Eye (tissue), 1 donor: ENCODE measurements around the gene LRRC7.
"Not testable (repeated sequence)": the region's sequence is repeated elsewhere in the genome, so short reads cannot be mapped to it uniquely, and the experiment has no call there.

Experiments used
- DNase-seq: peaks from one replicate; pipeline ENCODE4 v3.0.0-alpha.2; 2015

The LRRC7 gene

GRCh38 chr1:69702085-69702484, 134.4 kb downstream of the LRRC7 start:
- no peak for DNase-seq

- DNase-seq = no peak
These were observed 138.8 kb downstream of the LRRC7 start for GRCh38 chr1:69706473-69706872.

GRCh38 chr1:69707103-69707502, 139.4 kb downstream of the LRRC7 start:
- no peak for DNase-seq

GRCh38 chr1:69710484-69711189, 142.9 kb downstream of the LRRC7 start:
- no peak for DNase-seq

- DNase-seq = no peak
These were observed 143.6 kb downstream of the LRRC7 start for GRCh38 chr1:69711190-69711930.

GRCh38 chr1:69717834-69718233, 150.1 kb downstream of the LRRC7 start:
- not testable (repeated sequence) for DNase-seq

- no peak for DNase-seq
These were observed 160.5 kb downstream of the LRRC7 start for GRCh38 chr1:69728206-69728605.

GRCh38 chr1:69733061-69733460, 165.3 kb downstream of the LRRC7 start:
- no peak for DNase-seq

- DNase-seq = peak; percentile 81
These were observed 169.9 kb downstream of the LRRC7 start for GRCh38 chr1:69737527-69738185.

- DNase-seq = peak; percentile 12
These were observed 170.9 kb downstream of the LRRC7 start for GRCh38 chr1:69738458-69739250.

GRCh38 chr1:69739251-69739605, 171.5 kb downstream of the LRRC7 start:
- peak; percentile 38 for DNase-seq

- DNase-seq = no peak
These were observed 175.4 kb downstream of the LRRC7 start for GRCh38 chr1:69743146-69743545.

GRCh38 chr1:69744381-69744780, 176.7 kb downstream of the LRRC7 start:
- DNase-seq = no peak

GRCh38 chr1:69747207-69747606, 179.5 kb downstream of the LRRC7 start:
- no peak for DNase-seq

- DNase-seq = no peak
These were observed 182.9 kb downstream of the LRRC7 start for GRCh38 chr1:69750638-69751037.

GRCh38 chr1:69752831-69753230, 185.1 kb downstream of the LRRC7 start:
- DNase-seq = no peak

- no peak for DNase-seq
These were observed 186.8 kb downstream of the LRRC7 start for GRCh38 chr1:69754521-69754920.

GRCh38 chr1:69755647-69756046, 187.9 kb downstream of the LRRC7 start:
- no peak for DNase-seq

- DNase-seq = peak; percentile 12
These were observed 198.2 kb downstream of the LRRC7 start for GRCh38 chr1:69765951-69766350.

- DNase-seq = no peak
These were observed 198.9 kb downstream of the LRRC7 start for GRCh38 chr1:69766431-69767180.

GRCh38 chr1:69776555-69776954, 208.8 kb downstream of the LRRC7 start:
- DNase-seq = no peak

GRCh38 chr1:69777423-69777822, 209.7 kb downstream of the LRRC7 start:
- no peak for DNase-seq
